ENCODE measurements around the gene SLC25A34.

SLC25A34 gene

DNA sequence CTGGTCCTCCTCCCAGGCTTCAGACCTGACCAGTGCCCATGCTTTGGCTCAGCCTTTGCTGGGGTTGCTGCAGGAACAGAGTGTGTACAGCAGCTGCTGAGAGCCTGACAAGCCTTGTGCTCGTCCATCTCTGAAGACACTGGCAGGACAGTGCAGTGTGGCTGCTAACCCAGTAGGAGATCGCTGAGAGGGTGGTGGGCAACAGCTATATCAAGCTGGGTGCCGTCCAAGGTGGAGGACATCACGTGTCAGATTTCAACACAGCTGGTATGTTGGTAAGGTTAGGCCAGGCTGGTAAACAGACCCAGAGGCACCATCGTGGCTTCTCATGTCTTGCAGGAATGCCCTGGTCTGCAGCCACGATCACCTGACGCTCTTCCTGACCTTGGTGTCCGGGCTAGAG lies 17.9 kb upstream of the SLC25A34 start:
- TF ChIP-seq, protein P1, sequence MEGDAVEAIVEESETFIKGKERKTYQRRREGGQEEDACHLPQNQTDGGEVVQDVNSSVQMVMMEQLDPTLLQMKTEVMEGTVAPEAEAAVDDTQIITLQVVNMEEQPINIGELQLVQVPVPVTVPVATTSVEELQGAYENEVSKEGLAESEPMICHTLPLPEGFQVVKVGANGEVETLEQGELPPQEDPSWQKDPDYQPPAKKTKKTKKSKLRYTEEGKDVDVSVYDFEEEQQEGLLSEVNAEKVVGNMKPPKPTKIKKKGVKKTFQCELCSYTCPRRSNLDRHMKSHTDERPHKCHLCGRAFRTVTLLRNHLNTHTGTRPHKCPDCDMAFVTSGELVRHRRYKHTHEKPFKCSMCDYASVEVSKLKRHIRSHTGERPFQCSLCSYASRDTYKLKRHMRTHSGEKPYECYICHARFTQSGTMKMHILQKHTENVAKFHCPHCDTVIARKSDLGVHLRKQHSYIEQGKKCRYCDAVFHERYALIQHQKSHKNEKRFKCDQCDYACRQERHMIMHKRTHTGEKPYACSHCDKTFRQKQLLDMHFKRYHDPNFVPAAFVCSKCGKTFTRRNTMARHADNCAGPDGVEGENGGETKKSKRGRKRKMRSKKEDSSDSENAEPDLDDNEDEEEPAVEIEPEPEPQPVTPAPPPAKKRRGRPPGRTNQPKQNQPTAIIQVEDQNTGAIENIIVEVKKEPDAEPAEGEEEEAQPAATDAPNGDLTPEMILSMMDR (IDR thresholded peaks at IDR 0.05) = no peak

- TF ChIP-seq, protein P1 (IDR thresholded peaks at IDR 0.05) = no peak
Observed at GRCh38 chr1:15719381-15720120, 16.5 kb upstream of the SLC25A34 start.

DNA sequence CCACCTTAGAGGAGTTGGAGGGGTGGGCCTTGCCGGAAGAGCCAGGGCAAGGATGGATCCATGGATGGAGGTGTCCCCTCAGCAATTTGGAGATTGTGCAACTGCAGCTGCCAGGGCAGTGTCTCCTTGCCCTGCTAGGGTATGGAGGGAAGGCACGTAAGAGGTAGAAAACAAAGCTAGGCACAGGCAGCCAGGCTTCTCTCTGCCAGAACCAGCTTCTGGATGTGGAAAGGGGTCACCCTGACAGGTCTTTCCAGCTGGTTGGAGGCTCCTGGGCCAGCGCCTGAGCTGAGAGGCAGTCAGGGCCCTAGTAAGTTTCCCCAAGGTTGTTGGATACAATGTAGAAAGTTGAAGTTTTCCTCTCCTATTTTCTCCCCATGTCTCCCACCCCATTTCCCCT lies 15.2 kb upstream of the SLC25A34 start:
- TF ChIP-seq, protein P1 (IDR thresholded peaks at IDR 0.05) = no peak

GRCh38 chr1:15722411-15722810 lies 13.6 kb upstream of the SLC25A34 start:
- TF ChIP-seq, protein P1 (IDR thresholded peaks at IDR 0.05) = no peak

GRCh38 chr1:15722836-15723532 lies 13.1 kb upstream of the SLC25A34 start:
- TF ChIP-seq, protein P1 (IDR thresholded peaks at IDR 0.05) = no peak

- TF ChIP-seq, protein P1 (IDR thresholded peaks at IDR 0.05) = no peak
Observed at GRCh38 chr1:15723631-15724246, 12.3 kb upstream of the SLC25A34 start.

- TF ChIP-seq, protein P1 (IDR thresholded peaks at IDR 0.05) = no peak
Observed at GRCh38 chr1:15724949-15725880, 10.8 kb upstream of the SLC25A34 start.
